Progenitor cell of endocrine pancreas (in vitro differentiated cells): ENCODE data around the gene NEK1. TPM values are rescaled to one million over a fixed set of nuclear protein-coding genes. Genes with fewer than 3 reads are reported as not detected.
A peak's percentile ranks its signal among the peaks of the same experiment; 100 is the strongest.
"Not testable (repeated sequence)": the region's sequence is repeated elsewhere in the genome, so short reads cannot be mapped to it uniquely, and the experiment has no call there.

Experiments used
- DNase-seq: peaks from one replicate; pipeline ENCODE4 v3.0.0; 2021; ENCODE audit warnings: low spot score; ENCODE audit not compliant: unreplicated experiment
- H3K27ac Mint-ChIP-seq: 2 replicates; pipeline ENCODE4 v1.8.0; 2021; ENCODE audit warnings: mild to moderate bottlenecking, moderate library complexity, mixed read lengths
- H3K27me3 Mint-ChIP-seq: 2 replicates; pipeline ENCODE4 v1.8.0; 2021; ENCODE audit warnings: mixed read lengths
- H3K36me3 Mint-ChIP-seq: 2 replicates; pipeline ENCODE4 v1.8.0; 2022; ENCODE audit warnings: mixed read lengths; ENCODE audit not compliant: insufficient read depth
- H3K4me1 Mint-ChIP-seq: 2 replicates; pipeline ENCODE4 v1.8.0; 2021; ENCODE audit warnings: low read depth, mixed read lengths
- H3K4me3 Mint-ChIP-seq: 2 replicates; pipeline ENCODE4 v1.8.0; 2021; ENCODE audit warnings: low read depth, mild to moderate bottlenecking, moderate library complexity, mixed read lengths
- H3K9me3 Mint-ChIP-seq: 2 replicates; pipeline ENCODE4 v1.8.0; 2021; ENCODE audit warnings: low read depth, mixed read lengths
- total RNA-seq: library from RNA; stranded (reverse); gene quantifications from 2 replicates; pipeline ENCODE4 v1.2.1, GENCODE V29; 2021
- TF ChIP-seq, protein P1 (sequence below): fragments of 200-600 bp; sonication (generic); IDR thresholded peaks from one replicate; pipeline ENCODE4 v1.5.0; 2021; ENCODE audit warnings: antibody characterized with exemption, mild to moderate bottlenecking; ENCODE audit not compliant: unreplicated experiment

The NEK1 gene
- total RNA-seq, 1 donor from 2014 or later = 15.0 TPM

DNA sequence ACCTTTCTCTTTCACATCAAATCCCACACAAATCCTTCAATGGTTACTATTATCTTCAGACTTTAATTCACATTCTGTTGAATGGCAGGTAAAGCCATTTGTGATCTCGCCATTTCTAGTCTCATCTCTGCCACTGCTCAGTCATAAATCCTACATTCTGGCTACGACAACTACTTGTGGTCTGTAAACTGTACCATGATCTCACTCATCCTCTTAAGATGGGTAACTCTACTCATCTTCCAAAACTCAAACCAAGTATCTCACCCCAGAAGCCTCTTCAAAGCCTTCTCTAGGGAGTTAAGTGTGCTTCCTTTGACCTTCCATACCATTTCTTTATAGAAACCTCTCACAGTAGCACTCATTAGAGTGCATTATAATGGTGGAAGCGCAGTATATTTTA lies 101.8 kb downstream of the NEK1 start:
- Mint-ChIP-seq H3K4me3 (no peak overlapping the region), H3K9me3 (no peaks in the 10 kb centered on the region), H3K27ac (no peak overlapping the region), H3K36me3 (no peaks in the 10 kb centered on the region), H3K27me3 (no peaks in the 10 kb centered on the region), H3K4me1 (no peaks in the 10 kb centered on the region)
- TF ChIP-seq, protein P1, sequence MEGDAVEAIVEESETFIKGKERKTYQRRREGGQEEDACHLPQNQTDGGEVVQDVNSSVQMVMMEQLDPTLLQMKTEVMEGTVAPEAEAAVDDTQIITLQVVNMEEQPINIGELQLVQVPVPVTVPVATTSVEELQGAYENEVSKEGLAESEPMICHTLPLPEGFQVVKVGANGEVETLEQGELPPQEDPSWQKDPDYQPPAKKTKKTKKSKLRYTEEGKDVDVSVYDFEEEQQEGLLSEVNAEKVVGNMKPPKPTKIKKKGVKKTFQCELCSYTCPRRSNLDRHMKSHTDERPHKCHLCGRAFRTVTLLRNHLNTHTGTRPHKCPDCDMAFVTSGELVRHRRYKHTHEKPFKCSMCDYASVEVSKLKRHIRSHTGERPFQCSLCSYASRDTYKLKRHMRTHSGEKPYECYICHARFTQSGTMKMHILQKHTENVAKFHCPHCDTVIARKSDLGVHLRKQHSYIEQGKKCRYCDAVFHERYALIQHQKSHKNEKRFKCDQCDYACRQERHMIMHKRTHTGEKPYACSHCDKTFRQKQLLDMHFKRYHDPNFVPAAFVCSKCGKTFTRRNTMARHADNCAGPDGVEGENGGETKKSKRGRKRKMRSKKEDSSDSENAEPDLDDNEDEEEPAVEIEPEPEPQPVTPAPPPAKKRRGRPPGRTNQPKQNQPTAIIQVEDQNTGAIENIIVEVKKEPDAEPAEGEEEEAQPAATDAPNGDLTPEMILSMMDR = no peak
- DNase-seq = no peak

DNA sequence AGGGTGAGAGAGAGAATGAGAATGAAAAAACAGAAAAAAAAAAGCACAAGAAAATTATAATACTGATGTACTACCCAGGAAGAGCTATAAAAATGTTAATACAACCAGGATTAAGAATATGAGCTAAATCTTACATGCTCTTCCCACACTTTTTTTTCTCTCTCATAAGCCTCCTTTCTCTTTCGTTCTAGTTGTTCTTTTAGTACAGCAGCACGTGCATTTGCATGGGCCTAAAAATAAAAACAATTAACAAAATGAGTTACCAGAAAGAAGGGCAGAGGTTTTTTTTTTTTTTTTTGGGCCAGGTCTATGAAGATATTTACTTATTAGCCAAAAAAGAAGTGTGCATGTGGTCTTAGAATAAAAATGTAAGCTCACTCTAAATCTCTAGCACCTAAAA lies 105.5 kb downstream of the NEK1 start:
- H3K4me3 Mint-ChIP-seq = no peak overlapping the region
- peaks cover 27% of the 10 kb centered on the region for H3K36me3 Mint-ChIP-seq
- TF ChIP-seq, protein P1 = no peak
- H3K4me1 Mint-ChIP-seq = no peaks in the 10 kb centered on the region
- no peak for DNase-seq
- H3K27me3 Mint-ChIP-seq = no peaks in the 10 kb centered on the region
- peaks cover 11% of the 10 kb centered on the region for H3K9me3 Mint-ChIP-seq
- no peak overlapping the region for H3K27ac Mint-ChIP-seq

GRCh38 chr4:169499907-169500306 lies 112.5 kb downstream of the NEK1 start:
- H3K4me3 Mint-ChIP-seq, H3K4me1 Mint-ChIP-seq, H3K27me3 Mint-ChIP-seq, H3K27ac Mint-ChIP-seq, DNase-seq: not testable (repeated sequence)
- Mint-ChIP-seq H3K9me3 (peaks cover 45% of the 10 kb centered on the region), H3K36me3 (peaks cover 67% of the 10 kb centered on the region)

DNA sequence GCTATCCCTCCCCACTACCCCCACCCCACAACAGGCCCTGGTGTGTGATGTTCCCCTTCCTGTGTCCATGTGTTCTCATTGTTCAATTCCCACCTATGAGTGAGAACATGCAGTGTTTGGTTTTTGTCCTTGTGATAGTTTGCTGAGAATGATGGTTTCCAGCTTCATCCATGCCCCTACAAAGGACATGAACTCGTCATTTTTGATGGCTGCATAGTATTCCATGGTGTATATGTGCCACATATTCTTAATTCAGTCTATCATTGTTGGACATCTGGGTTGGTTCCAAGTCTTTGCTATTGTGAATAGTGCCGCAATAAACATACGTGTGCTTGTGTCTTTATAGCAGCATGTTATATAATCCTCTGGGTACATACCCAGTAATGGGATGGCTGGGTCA lies 118.1 kb downstream of the NEK1 start:
- H3K27me3 Mint-ChIP-seq, DNase-seq, H3K4me3 Mint-ChIP-seq, H3K4me1 Mint-ChIP-seq, H3K27ac Mint-ChIP-seq: not testable (repeated sequence)
- H3K36me3 Mint-ChIP-seq = peaks cover 28% of the 10 kb centered on the region
- H3K9me3 Mint-ChIP-seq = peaks cover 22% of the 10 kb centered on the region

GRCh38 chr4:169493164-169493524 lies 119.2 kb downstream of the NEK1 start:
- no peak overlapping the region for H3K27ac Mint-ChIP-seq
- H3K9me3 Mint-ChIP-seq = peaks cover 15% of the 10 kb centered on the region
- H3K4me3 Mint-ChIP-seq = no peak overlapping the region

DNA sequence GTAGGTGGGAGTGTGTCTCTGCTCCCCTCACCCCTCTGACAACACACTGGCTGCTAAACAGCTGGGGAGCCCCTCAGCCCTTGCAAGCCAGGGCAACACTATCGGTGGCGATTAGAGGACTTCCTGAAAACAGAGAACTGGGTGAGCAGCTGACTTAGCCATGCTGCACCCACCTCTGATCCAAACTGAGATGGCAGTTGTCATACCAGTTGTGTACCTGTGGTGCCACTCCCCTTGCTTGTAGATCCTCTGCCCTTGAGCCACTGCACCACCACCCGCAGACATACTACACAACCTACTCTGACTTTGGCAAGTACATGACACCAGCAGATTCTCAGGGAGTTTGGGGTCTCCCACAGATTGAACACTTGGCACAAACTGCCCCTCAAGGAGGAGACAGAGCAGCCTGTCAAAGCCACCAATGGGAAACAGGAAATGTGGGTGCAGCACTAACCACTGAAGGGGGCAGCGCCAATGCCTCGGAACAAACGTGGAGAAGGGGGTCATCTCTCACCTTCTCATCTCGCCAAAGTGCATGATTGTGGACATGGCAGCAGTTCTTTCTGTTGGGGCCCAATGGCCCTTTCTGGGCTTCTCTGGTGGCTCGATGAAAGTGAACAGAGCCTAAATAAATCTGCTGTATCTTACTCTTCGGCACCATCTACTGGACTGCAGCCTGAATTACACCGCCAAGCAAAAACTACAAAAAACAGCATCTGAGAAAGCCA lies 119.8 kb downstream of the NEK1 start:
- no peaks in the 10 kb centered on the region for H3K27me3 Mint-ChIP-seq
- TF ChIP-seq, protein P1 = peak; percentile 66
- no peak overlapping the region for H3K4me3 Mint-ChIP-seq
- H3K36me3 Mint-ChIP-seq = peaks cover 19% of the 10 kb centered on the region
- H3K4me1 Mint-ChIP-seq = no peaks in the 10 kb centered on the region
- H3K27ac Mint-ChIP-seq = no peak overlapping the region
- no peak for DNase-seq
- H3K9me3 Mint-ChIP-seq = peaks cover 10% of the 10 kb centered on the region

More at GRCh38 chr4:169493164-169493524, 119.2 kb downstream of the NEK1 start:
- TF ChIP-seq, protein P1 = no peak
- Mint-ChIP-seq H3K27me3 (no peaks in the 10 kb centered on the region), H3K4me1 (no peaks in the 10 kb centered on the region), H3K36me3 (peaks cover 21% of the 10 kb centered on the region)
- no peak for DNase-seq
